Neutrophil (primary cell): ENCODE results near the gene CDKAL1.

Source experiments
- H3K27ac ChIP-seq: fragments of 200-600 bp; sonication (generic); 2 replicates; pipeline ENCODE4 v1.5.1; 2016; ENCODE audit warnings: mild to moderate bottlenecking, moderate library complexity
- H3K27me3 ChIP-seq: fragments of 200-600 bp; sonication (generic); 2 replicates; pipeline ENCODE4 v1.6.0; 2016; ENCODE audit warnings: mild to moderate bottlenecking
- H3K36me3 ChIP-seq: fragments of 200-600 bp; sonication (generic); 2 replicates; pipeline ENCODE4 v1.5.1; 2017
- H3K4me1 ChIP-seq, 2 experiments: fragments of 200-600 bp in 1 of 2; sonication (generic) in 1 of 2; 1 replicate in 1 of 2; 2 replicates in 1 of 2; pipeline versions ENCODE4 v1.5.1 to v1.6.1; 2013 to 2016; ENCODE audit warnings: low read depth in 1 of 2, low read length in 1 of 2, mild to moderate bottlenecking in 1 of 2, moderate library complexity in 1 of 2; ENCODE audit not compliant: control insufficient read depth in 1 of 2, insufficient read depth in 1 of 2
- H3K4me3 ChIP-seq, 2 experiments: fragments of 200-600 bp in 1 of 2; sonication (generic) in 1 of 2; 1 replicate in 1 of 2; 2 replicates in 1 of 2; pipeline ENCODE4 v1.5.1; 2013 to 2016; ENCODE audit warnings: low read depth in 1 of 2, low read length in 1 of 2, mild to moderate bottlenecking in 1 of 2, moderate library complexity in 1 of 2
- H3K9me3 ChIP-seq: fragments of 200-600 bp; sonication (generic); 2 replicates; pipeline ENCODE4 v1.5.1; 2016
- CTCF ChIP-seq: fragments of 200-600 bp; sonication (generic); IDR thresholded peaks from 2 replicates; pipeline ENCODE4 v1.5.1; 2016; ENCODE audit warnings: antibody characterized with exemption

Gene CDKAL1

GRCh38 chr6:20771409-20771808 is 237.2 kb downstream of the CDKAL1 start:
- no peaks in the 10 kb centered on the region for H3K9me3 ChIP-seq
- H3K4me3 ChIP-seq: no peak overlapping the region
- H3K36me3 ChIP-seq: no peaks in the 10 kb centered on the region
- H3K27me3 ChIP-seq: no peaks in the 10 kb centered on the region
- H3K4me1 ChIP-seq: no peaks in the 10 kb centered on the region
- TF ChIP-seq CTCF: no peak
- no peak overlapping the region for H3K27ac ChIP-seq

GRCh38 chr6:20773822-20774221 is 239.6 kb downstream of the CDKAL1 start:
- Histone ChIP-seq H3K36me3 (no peaks in the 10 kb centered on the region), H3K4me3 (no peak overlapping the region), H3K27ac (no peak overlapping the region), H3K4me1 (no peaks in the 10 kb centered on the region), H3K27me3 (no peaks in the 10 kb centered on the region), H3K9me3 (no peaks in the 10 kb centered on the region)
- no peak for TF ChIP-seq CTCF

GRCh38 chr6:20775981-20776380 is 241.7 kb downstream of the CDKAL1 start:
- Histone ChIP-seq H3K4me1 (no peaks in the 10 kb centered on the region), H3K4me3 (no peak overlapping the region), H3K36me3 (no peaks in the 10 kb centered on the region), H3K27me3 (no peaks in the 10 kb centered on the region), H3K27ac (no peak overlapping the region), H3K9me3 (no peaks in the 10 kb centered on the region)
- TF ChIP-seq CTCF: no peak

- TF ChIP-seq CTCF: no peak
- no peaks in the 10 kb centered on the region for H3K36me3 ChIP-seq
These were observed 243.5 kb downstream of the CDKAL1 start for GRCh38 chr6:20777801-20778200.

GRCh38 chr6:20778459-20778858 is 244.2 kb downstream of the CDKAL1 start:
- no peaks in the 10 kb centered on the region for H3K36me3 ChIP-seq
- no peaks in the 10 kb centered on the region for H3K9me3 ChIP-seq
- no peaks in the 10 kb centered on the region for H3K27me3 ChIP-seq
- no peaks in the 10 kb centered on the region for H3K4me1 ChIP-seq
- no peak for TF ChIP-seq CTCF
- H3K27ac ChIP-seq: no peak overlapping the region
- H3K4me3 ChIP-seq: no peak overlapping the region

More at GRCh38 chr6:20777801-20778200, 243.5 kb downstream of the CDKAL1 start:
- H3K27ac ChIP-seq: no peak overlapping the region
- no peaks in the 10 kb centered on the region for H3K27me3 ChIP-seq
- no peak overlapping the region for H3K4me3 ChIP-seq
- H3K4me1 ChIP-seq: no peaks in the 10 kb centered on the region
- H3K9me3 ChIP-seq: no peaks in the 10 kb centered on the region

- no peak overlapping the region for H3K27ac ChIP-seq
- H3K9me3 ChIP-seq: no peaks in the 10 kb centered on the region
- no peaks in the 10 kb centered on the region for H3K27me3 ChIP-seq
- H3K4me3 ChIP-seq: no peak overlapping the region
- H3K36me3 ChIP-seq: no peaks in the 10 kb centered on the region
- no peak for TF ChIP-seq CTCF
- H3K4me1 ChIP-seq: no peaks in the 10 kb centered on the region
These were observed 244.7 kb downstream of the CDKAL1 start for GRCh38 chr6:20778912-20779311.
